Measurements from ENCODE around the gene LYRM4. TPM values are rescaled to one million over a fixed set of nuclear protein-coding genes. Genes with fewer than 3 reads are reported as not detected.

The LYRM4 gene
- total RNA-seq, 1 experiment from 2014 or later: 36.1 TPM

DNA sequence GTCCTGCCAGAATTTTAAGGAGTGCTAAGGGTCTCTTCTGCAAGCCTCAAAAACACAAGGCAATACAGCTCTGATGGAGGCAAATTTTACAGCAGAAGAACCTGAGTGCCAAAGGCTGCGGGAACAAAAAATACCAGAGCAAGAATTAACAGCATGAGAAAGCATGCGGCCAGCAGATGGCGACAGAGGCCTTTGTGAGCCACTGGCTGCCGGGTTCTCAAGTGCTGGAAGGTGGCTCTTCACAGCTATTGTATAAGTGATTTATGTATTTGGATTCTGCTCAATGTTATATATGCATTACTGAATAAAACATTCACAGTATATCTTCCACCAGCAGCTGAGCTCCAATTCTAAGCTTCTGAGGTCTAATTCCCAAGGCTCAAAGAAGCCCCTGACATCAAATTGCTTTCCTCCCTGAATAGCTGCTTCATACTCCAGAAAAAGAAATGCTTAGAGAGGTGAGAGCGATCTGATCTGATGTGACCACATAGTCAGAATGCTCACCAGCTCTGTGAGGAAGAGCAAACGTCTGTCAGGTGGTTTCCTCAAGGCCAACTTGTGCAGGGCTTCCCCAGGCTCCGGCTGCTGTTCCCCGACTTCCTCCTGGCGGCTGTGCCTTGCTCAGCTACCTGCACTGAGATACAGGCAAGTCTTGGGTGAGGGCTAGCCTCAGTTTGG lies 117.0 kb downstream of the LYRM4 start:
- no TSS peak for BruUV-seq (replicated peaks)
- intact Hi-C loops (cut with micrococcal nuclease): loop anchor here (1.0 to 10.0 kb wide), 6 partner anchors 86 to 830 kb away; no protein-coding TSS in a partner anchor
- H3K4me1 Mint-ChIP-seq (ENCODE audit: insufficient read depth, unreplicated experiment): no peaks in the 10 kb centered on the region
- POLR2A ChIA-PET: interaction anchor here (0.6 to 1.9 kb wide), 4 partner anchors 47 to 159 kb away, joined by 3 to 9 read pairs (median 4); no protein-coding TSS in a partner anchor
- DNase-seq (ENCODE audit: unreplicated experiment): peak; percentile 80
- no peak overlapping the region for H3K27ac Mint-ChIP-seq (ENCODE audit: low read depth, unreplicated experiment)
- CTCF ChIA-PET: interaction anchor here (0.6 to 8.9 kb wide), 62 partner anchors 8 to 1409 kb away, joined by 3 to 80 read pairs (median 4); no protein-coding TSS in a partner anchor
- TF ChIP-seq, protein P1, sequence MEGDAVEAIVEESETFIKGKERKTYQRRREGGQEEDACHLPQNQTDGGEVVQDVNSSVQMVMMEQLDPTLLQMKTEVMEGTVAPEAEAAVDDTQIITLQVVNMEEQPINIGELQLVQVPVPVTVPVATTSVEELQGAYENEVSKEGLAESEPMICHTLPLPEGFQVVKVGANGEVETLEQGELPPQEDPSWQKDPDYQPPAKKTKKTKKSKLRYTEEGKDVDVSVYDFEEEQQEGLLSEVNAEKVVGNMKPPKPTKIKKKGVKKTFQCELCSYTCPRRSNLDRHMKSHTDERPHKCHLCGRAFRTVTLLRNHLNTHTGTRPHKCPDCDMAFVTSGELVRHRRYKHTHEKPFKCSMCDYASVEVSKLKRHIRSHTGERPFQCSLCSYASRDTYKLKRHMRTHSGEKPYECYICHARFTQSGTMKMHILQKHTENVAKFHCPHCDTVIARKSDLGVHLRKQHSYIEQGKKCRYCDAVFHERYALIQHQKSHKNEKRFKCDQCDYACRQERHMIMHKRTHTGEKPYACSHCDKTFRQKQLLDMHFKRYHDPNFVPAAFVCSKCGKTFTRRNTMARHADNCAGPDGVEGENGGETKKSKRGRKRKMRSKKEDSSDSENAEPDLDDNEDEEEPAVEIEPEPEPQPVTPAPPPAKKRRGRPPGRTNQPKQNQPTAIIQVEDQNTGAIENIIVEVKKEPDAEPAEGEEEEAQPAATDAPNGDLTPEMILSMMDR (IDR thresholded peaks at IDR 0.05; ENCODE audit: unreplicated experiment): peak; percentile 92
- no peak overlapping the region for H3K4me3 Mint-ChIP-seq (ENCODE audit: unreplicated experiment)
- no peaks in the 10 kb centered on the region for H3K27me3 Mint-ChIP-seq (ENCODE audit: insufficient read depth, unreplicated experiment)
- no peaks in the 10 kb centered on the region for H3K9me3 Mint-ChIP-seq (ENCODE audit: unreplicated experiment)
- peaks cover 6% of the 10 kb centered on the region for H3K36me3 Mint-ChIP-seq (ENCODE audit: insufficient read depth, unreplicated experiment)

DNA sequence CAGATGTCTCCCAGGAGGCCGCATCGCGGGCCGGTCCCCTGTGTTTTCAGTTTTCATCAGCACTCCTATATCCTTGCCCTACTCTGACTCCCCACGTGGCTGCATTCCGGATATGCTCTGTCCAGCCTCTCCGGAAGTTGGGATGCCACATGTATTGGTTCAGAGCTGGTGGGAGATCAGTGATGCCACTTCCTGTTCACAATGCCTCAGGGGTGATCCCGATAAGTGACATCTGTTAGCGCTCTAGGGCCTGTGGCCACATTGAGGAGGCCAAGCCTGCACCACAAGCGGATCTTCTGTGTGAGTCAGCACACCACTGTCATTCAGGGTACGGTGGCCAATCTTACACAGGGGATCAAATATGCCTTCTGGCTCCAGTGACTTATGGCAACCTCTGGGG lies 117.8 kb downstream of the LYRM4 start:
- peaks cover 6% of the 10 kb centered on the region for H3K36me3 Mint-ChIP-seq (ENCODE audit: insufficient read depth, unreplicated experiment)
- no peaks in the 10 kb centered on the region for H3K4me1 Mint-ChIP-seq (ENCODE audit: insufficient read depth, unreplicated experiment)
- POLR2A ChIA-PET: interaction anchor here (1.0 to 1.9 kb wide), 2 partner anchors 93 to 160 kb away, joined by 3 to 9 read pairs; no protein-coding TSS in a partner anchor
- H3K27me3 Mint-ChIP-seq (ENCODE audit: insufficient read depth, unreplicated experiment): no peaks in the 10 kb centered on the region
- no peak for DNase-seq (ENCODE audit: unreplicated experiment)
- H3K27ac Mint-ChIP-seq (ENCODE audit: low read depth, unreplicated experiment): no peak overlapping the region
- H3K4me3 Mint-ChIP-seq (ENCODE audit: unreplicated experiment): no peak overlapping the region
- intact Hi-C loops (cut with micrococcal nuclease): loop anchor here (1.0 to 10.0 kb wide), 6 partner anchors 86 to 830 kb away; no protein-coding TSS in a partner anchor
- no TSS peak for BruUV-seq (replicated peaks)
- CTCF ChIA-PET: interaction anchor here (0.6 to 8.9 kb wide), 46 partner anchors 9 to 1410 kb away, joined by 3 to 80 read pairs (median 4); no protein-coding TSS in a partner anchor
- no peaks in the 10 kb centered on the region for H3K9me3 Mint-ChIP-seq (ENCODE audit: unreplicated experiment)
- TF ChIP-seq, protein P1 (IDR thresholded peaks at IDR 0.05; ENCODE audit: unreplicated experiment): no peak

DNA sequence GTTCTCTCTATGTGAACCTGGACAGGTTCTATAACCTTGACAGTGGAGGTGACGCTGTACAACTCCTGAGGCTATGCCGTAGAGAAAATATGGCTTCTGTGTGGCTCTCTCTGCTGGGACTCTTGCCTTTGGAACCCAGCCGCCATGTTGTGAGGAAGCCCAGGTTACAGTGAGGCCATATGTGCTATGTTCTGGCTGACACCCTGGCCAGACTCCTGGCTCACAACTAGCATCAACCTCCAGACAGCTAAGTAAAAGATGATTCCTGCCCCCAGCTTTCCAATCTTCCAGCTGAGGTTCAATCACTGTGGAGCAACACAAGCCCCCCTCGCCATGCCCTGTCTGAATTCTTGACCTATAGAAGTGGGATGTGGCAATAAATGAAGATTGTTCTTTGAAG lies 118.6 kb downstream of the LYRM4 start:
- no peaks in the 10 kb centered on the region for H3K27me3 Mint-ChIP-seq (ENCODE audit: insufficient read depth, unreplicated experiment)
- DNase-seq (ENCODE audit: unreplicated experiment): no peak
- ChIA-PET POLR2A (interaction anchor here (0.6 kb wide), 1 partner anchor 132 kb away, joined by 5 read pairs; no protein-coding TSS in a partner anchor), CTCF (interaction anchor here (0.8 to 8.9 kb wide), 5 partner anchors 10 to 162 kb away, joined by 3 to 80 read pairs (median 3); no protein-coding TSS in a partner anchor)
- H3K27ac Mint-ChIP-seq (ENCODE audit: low read depth, unreplicated experiment): no peak overlapping the region
- no peaks in the 10 kb centered on the region for H3K9me3 Mint-ChIP-seq (ENCODE audit: unreplicated experiment)
- BruUV-seq (replicated peaks): no TSS peak
- intact Hi-C loops (cut with micrococcal nuclease): loop anchor here (2.0 to 10.0 kb wide), 2 partner anchors 133 to 261 kb away; no protein-coding TSS in a partner anchor
- peaks cover 6% of the 10 kb centered on the region for H3K36me3 Mint-ChIP-seq (ENCODE audit: insufficient read depth, unreplicated experiment)
- H3K4me3 Mint-ChIP-seq (ENCODE audit: unreplicated experiment): no peak overlapping the region
- TF ChIP-seq, protein P1 (IDR thresholded peaks at IDR 0.05; ENCODE audit: unreplicated experiment): no peak
- H3K4me1 Mint-ChIP-seq (ENCODE audit: insufficient read depth, unreplicated experiment): no peaks in the 10 kb centered on the region

DNA sequence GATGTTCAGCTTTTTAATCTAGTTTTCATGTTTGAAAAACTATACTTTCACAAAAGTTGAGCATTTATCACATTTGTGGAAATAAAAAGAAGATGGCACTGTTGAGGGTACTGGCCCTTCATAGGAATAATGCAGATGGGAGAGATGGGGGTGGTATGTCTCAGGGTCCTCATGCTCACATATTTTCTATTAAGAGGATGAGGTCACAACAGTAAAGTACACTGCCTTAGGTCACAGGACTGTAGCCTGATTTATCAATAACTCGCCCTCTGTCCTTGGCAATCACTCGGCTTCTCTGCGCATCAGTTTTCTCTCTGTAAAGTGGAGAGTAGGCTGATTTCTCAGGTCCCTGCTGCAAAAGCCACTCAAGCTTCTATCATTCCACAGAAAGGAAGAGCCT lies 119.7 kb downstream of the LYRM4 start:
- TF ChIP-seq, protein P1 (IDR thresholded peaks at IDR 0.05; ENCODE audit: unreplicated experiment): no peak
- Mint-ChIP-seq H3K36me3 (ENCODE audit: insufficient read depth, unreplicated experiment) (peaks cover 6% of the 10 kb centered on the region), H3K4me1 (ENCODE audit: insufficient read depth, unreplicated experiment) (no peaks in the 10 kb centered on the region), H3K9me3 (ENCODE audit: unreplicated experiment) (no peaks in the 10 kb centered on the region), H3K27ac (ENCODE audit: low read depth, unreplicated experiment) (no peak overlapping the region), H3K4me3 (ENCODE audit: unreplicated experiment) (no peak overlapping the region), H3K27me3 (ENCODE audit: insufficient read depth, unreplicated experiment) (no peaks in the 10 kb centered on the region)
- ChIA-PET CTCF (interaction anchor here (0.6 to 8.9 kb wide), 5 partner anchors 9 to 264 kb away, joined by 3 to 80 read pairs (median 3); no protein-coding TSS in a partner anchor), POLR2A (no interaction called here)
- no TSS peak for BruUV-seq (replicated peaks)
- intact Hi-C loops (cut with micrococcal nuclease): loop anchor here (10.0 kb wide), 1 partner anchor 134 kb away; no protein-coding TSS in a partner anchor
- no peak for DNase-seq (ENCODE audit: unreplicated experiment)
